Osteoblast (primary cell): Measurements from ENCODE around the gene MS4A3. TPM values are rescaled to one million over a fixed set of nuclear protein-coding genes. Genes with fewer than 3 reads are reported as not detected.
"Not testable (repeated sequence)": the region's sequence is repeated elsewhere in the genome, so short reads cannot be mapped to it uniquely, and the experiment has no call there.

Source experiments
- DNase-seq: peaks from one replicate; pipeline ENCODE4 v3.0.0; 2011; ENCODE audit warnings: low spot score, mixed read lengths; ENCODE audit not compliant: insufficient read length; ENCODE audit errors: missing footprints
- H2AFZ ChIP-seq: 2 replicates; pipeline ENCODE4 v1.6.0; 2011; ENCODE audit warnings: mild to moderate bottlenecking, low read length
- H3K27ac ChIP-seq: 2 replicates; pipeline ENCODE4 v1.5.1; 2011; ENCODE audit warnings: mild to moderate bottlenecking, low read depth, low read length, moderate library complexity
- H3K27me3 ChIP-seq: 2 replicates; pipeline ENCODE4 v1.6.0; 2012; ENCODE audit warnings: mild to moderate bottlenecking, control low read depth, inconsistent platforms, low read length, moderate library complexity; ENCODE audit not compliant: insufficient read depth
- H3K36me3 ChIP-seq: 2 replicates; pipeline ENCODE4 v1.5.1; 2011; ENCODE audit warnings: mild to moderate bottlenecking, low read length, control low read depth, moderate library complexity; ENCODE audit not compliant: insufficient read depth
- H3K4me1 ChIP-seq: 2 replicates; pipeline ENCODE4 v1.5.1; 2011; ENCODE audit warnings: mild to moderate bottlenecking, low read length, control low read depth, moderate library complexity; ENCODE audit not compliant: insufficient read depth
- H3K4me2 ChIP-seq: 2 replicates; pipeline ENCODE4 v1.6.0; 2011; ENCODE audit warnings: mild to moderate bottlenecking, low read length; ENCODE audit not compliant: insufficient read depth
- H3K4me3 ChIP-seq: fragments of 200-600 bp; sonication (generic); 3 replicates; pipeline ENCODE4 v1.5.1; 2012; ENCODE audit warnings: mild to moderate bottlenecking, low read length, inconsistent platforms; ENCODE audit not compliant: insufficient read depth
- H3K79me2 ChIP-seq: 2 replicates; pipeline ENCODE4 v1.6.0; 2012; ENCODE audit warnings: mild to moderate bottlenecking, low read length, control low read depth, inconsistent platforms; ENCODE audit not compliant: insufficient read depth
- H3K9me3 ChIP-seq: 2 replicates; pipeline ENCODE4 v1.5.1; 2011; ENCODE audit warnings: low read depth, low read length, control low read depth
- H4K20me1 ChIP-seq: 2 replicates; pipeline ENCODE4 v1.6.0; 2012; ENCODE audit warnings: mild to moderate bottlenecking, low read length, control low read depth; ENCODE audit not compliant: insufficient read depth
- total RNA-seq: library from RNA; depleted of rRNA; stranded (reverse); fragments of >200 nt; gene quantifications from 2 replicates; pipeline ENCODE4 v1.2.3, GENCODE V29; 2012
- TF ChIP-seq, protein P1 (sequence below): IDR thresholded peaks from 2 replicates; pipeline ENCODE4 v1.5.1; 2011; ENCODE audit warnings: mild to moderate bottlenecking, low read depth, low read length, moderate library complexity; ENCODE audit errors: extremely low read depth

The MS4A3 gene
- total RNA-seq, 1 donor: not detected

GRCh38 chr11:60059521-60060240 lies 3.2 kb downstream of the MS4A3 start:
- H3K79me2 ChIP-seq: no peaks in the 10 kb centered on the region
- TF ChIP-seq, protein P1, sequence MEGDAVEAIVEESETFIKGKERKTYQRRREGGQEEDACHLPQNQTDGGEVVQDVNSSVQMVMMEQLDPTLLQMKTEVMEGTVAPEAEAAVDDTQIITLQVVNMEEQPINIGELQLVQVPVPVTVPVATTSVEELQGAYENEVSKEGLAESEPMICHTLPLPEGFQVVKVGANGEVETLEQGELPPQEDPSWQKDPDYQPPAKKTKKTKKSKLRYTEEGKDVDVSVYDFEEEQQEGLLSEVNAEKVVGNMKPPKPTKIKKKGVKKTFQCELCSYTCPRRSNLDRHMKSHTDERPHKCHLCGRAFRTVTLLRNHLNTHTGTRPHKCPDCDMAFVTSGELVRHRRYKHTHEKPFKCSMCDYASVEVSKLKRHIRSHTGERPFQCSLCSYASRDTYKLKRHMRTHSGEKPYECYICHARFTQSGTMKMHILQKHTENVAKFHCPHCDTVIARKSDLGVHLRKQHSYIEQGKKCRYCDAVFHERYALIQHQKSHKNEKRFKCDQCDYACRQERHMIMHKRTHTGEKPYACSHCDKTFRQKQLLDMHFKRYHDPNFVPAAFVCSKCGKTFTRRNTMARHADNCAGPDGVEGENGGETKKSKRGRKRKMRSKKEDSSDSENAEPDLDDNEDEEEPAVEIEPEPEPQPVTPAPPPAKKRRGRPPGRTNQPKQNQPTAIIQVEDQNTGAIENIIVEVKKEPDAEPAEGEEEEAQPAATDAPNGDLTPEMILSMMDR: no peak
- DNase-seq: no peak
- H3K27me3 ChIP-seq: no peaks in the 10 kb centered on the region
- no peaks in the 10 kb centered on the region for H3K36me3 ChIP-seq
- H3K4me2 ChIP-seq: no peak overlapping the region
- no peaks in the 10 kb centered on the region for H4K20me1 ChIP-seq
- H2AFZ ChIP-seq: no peak overlapping the region
- no peaks in the 10 kb centered on the region for H3K4me1 ChIP-seq
- no peaks in the 10 kb centered on the region for H3K9me3 ChIP-seq
- H3K27ac ChIP-seq: no peak overlapping the region
- H3K4me3 ChIP-seq: no peak overlapping the region

GRCh38 chr11:60064111-60064510 lies 7.6 kb downstream of the MS4A3 start:
- no peaks in the 10 kb centered on the region for H3K9me3 ChIP-seq
- no peaks in the 10 kb centered on the region for H4K20me1 ChIP-seq
- no peaks in the 10 kb centered on the region for H3K36me3 ChIP-seq
- no peak for DNase-seq
- no peak overlapping the region for H3K4me3 ChIP-seq
- H3K4me1 ChIP-seq: no peaks in the 10 kb centered on the region
- no peak overlapping the region for H3K27ac ChIP-seq
- no peaks in the 10 kb centered on the region for H3K79me2 ChIP-seq
- TF ChIP-seq, protein P1: no peak
- H3K27me3 ChIP-seq: no peaks in the 10 kb centered on the region
- H2AFZ ChIP-seq: no peak overlapping the region
- H3K4me2 ChIP-seq: no peak overlapping the region

DNA sequence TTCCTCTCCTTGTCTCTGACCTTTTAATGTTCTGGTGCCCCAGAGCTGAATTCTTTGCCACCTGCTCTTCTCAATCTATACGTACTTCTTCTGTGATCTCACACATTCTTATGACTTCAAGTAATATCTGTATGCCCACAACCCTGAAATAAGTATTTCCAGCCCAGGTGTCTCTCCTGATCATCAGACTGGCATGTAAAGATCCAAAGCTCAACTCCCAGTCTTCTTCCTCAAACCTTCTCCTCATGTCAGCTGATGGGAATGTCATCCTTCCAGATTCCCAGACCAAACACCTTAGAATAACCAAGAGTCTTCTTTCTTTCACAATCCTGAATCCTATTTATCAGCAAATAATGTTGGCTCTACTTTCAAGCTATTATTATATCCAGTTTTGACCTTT lies 9.3 kb downstream of the MS4A3 start:
- H3K27ac ChIP-seq: no peak overlapping the region
- no peak for DNase-seq
- TF ChIP-seq, protein P1: no peak
- no peaks in the 10 kb centered on the region for H3K9me3 ChIP-seq
- H4K20me1 ChIP-seq: no peaks in the 10 kb centered on the region
- H3K4me1 ChIP-seq: no peaks in the 10 kb centered on the region
- no peak overlapping the region for H2AFZ ChIP-seq
- no peaks in the 10 kb centered on the region for H3K79me2 ChIP-seq
- H3K4me3 ChIP-seq: no peak overlapping the region
- no peak overlapping the region for H3K4me2 ChIP-seq
- H3K36me3 ChIP-seq: no peaks in the 10 kb centered on the region
- no peaks in the 10 kb centered on the region for H3K27me3 ChIP-seq

DNA sequence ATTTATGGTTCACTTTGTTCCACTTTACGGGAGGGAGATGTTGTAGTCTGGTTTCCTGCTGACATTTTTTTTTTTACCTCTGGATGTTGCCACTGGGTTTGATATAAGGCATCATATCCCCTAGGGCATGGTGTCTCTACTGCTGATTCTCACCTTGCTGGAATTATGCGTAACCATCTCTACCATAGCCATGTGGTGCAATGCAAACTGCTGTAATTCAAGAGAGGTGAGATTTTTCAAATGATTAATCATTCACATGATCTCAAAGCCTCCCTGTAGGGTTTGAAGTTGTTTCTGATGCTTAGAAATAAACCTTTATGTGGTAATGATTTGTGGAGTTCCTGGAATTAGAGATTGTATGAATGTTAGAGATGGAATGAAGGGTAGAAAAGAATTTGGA lies 13.0 kb downstream of the MS4A3 start:
- no peaks in the 10 kb centered on the region for H3K27me3 ChIP-seq
- H3K79me2 ChIP-seq: no peaks in the 10 kb centered on the region
- H3K27ac ChIP-seq: no peak overlapping the region
- H3K4me1 ChIP-seq: no peaks in the 10 kb centered on the region
- H3K4me3 ChIP-seq: no peak overlapping the region
- no peak overlapping the region for H2AFZ ChIP-seq
- H4K20me1 ChIP-seq: no peaks in the 10 kb centered on the region
- no peaks in the 10 kb centered on the region for H3K9me3 ChIP-seq
- H3K4me2 ChIP-seq: no peak overlapping the region
- no peak for DNase-seq
- H3K36me3 ChIP-seq: no peaks in the 10 kb centered on the region
- TF ChIP-seq, protein P1: no peak

DNA sequence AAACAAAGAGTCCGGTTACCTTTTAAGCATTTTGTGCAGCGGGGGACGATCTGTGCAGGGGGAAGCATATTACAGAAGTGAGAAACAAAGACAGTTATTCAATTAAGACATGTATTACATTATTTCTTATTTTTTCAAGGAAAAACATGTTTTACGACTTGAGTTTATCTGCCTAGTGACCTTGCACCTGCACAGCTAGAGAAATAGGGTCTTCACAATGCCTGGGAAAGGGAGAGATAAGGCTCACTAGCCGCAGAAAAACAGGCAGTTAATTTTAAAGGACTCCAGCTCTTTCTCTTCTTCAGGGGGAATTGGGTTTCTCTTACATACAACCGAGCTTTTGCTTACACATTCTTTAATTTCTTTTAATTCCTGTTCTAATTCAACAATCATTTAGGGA lies 15.2 kb downstream of the MS4A3 start:
- H3K4me1 ChIP-seq, H3K4me3 ChIP-seq, H3K9me3 ChIP-seq, H2AFZ ChIP-seq, H4K20me1 ChIP-seq, H3K36me3 ChIP-seq, DNase-seq, H3K27ac ChIP-seq, H3K4me2 ChIP-seq, H3K27me3 ChIP-seq, H3K79me2 ChIP-seq: not testable (repeated sequence)
